HCT116 (cell line): ENCODE measurements around the gene ITIH6. TPM values are rescaled to one million over a fixed set of nuclear protein-coding genes. Genes with fewer than 3 reads are reported as not detected.

Source experiments
- ATAC-seq: fragments of 200-7000 bp; cut with Tn5 transposase; 2 replicates; pipeline ENCODE4 v1.9.1; 2020; ENCODE audit warnings: mild to moderate bottlenecking, moderate library complexity
- BruUV-seq: library from RNA; stranded (reverse); fragments of 400-500 nt; replicated peaks from 2 replicates; lab custom pipeline; 2021; lab: Mats Ljungman, UMichigan
- CTCF ChIA-PET: fragments of 300-600 bp; sonication (Branson Sonifier 250); formaldehyde crosslinking; loops from one replicate; lab custom pipeline; 2021; ENCODE audit warnings: antibody characterized with exemption; lab: Charles Lee
- POLR2A ChIA-PET: fragments of 300-600, 350-600 bp; sonication (Branson Sonifier 250); formaldehyde crosslinking; loops from one replicate; lab custom pipeline; 2021; ENCODE audit warnings: antibody characterized with exemption; lab: Charles Lee
- RAD21 ChIA-PET, 2 experiments: fragments of 300-600 bp; sonication (Branson Sonifier 250); formaldehyde crosslinking; loops; one replicate each; lab custom pipeline; 2023; ENCODE audit warnings: low total read pairs in 2 of 2; ENCODE audit not compliant: uncharacterized antibody in 2 of 2, unreplicated experiment in 2 of 2, low non-redundant PET in 1 of 2; lab: Charles Lee
- DNase-seq: peaks from one replicate; pipeline ENCODE4 v3.0.0-alpha.2; 2010; ENCODE audit warnings: low read depth, low spot score
- H2AFZ ChIP-seq: fragments of 200-600 bp; shearing (Covaris generic), sonication (generic); 2 replicates; pipeline ENCODE4 v1.6.1; 2017; ENCODE audit warnings: low read depth, mixed run types, mixed read lengths, antibody characterized with exemption, low read length; ENCODE audit not compliant: poor library complexity, severe bottlenecking
- H3K27ac ChIP-seq: 2 replicates; pipeline ENCODE4 v1.5.1; 2012; ENCODE audit warnings: low read depth, low read length
- H3K27me3 ChIP-seq: fragments of 200-600 bp; sonication (generic); 2 replicates; pipeline ENCODE4 v1.6.1; 2016; ENCODE audit warnings: mixed run types, low read length, mixed read lengths; ENCODE audit not compliant: insufficient read depth
- H3K36me3 ChIP-seq, 2 experiments: fragments of 200-500 bp in 1 of 2; fragments of 200-600 bp in 1 of 2; sonication (Bioruptor generic) in 1 of 2; sonication (generic) in 1 of 2; 2 replicates each; pipeline versions ENCODE4 v1.5.1 to v1.6.1; 2014 to 2016; ENCODE audit warnings: low read length in 2 of 2, inconsistent platforms in 1 of 2, mixed read lengths in 1 of 2, mixed run types in 1 of 2; ENCODE audit not compliant: insufficient read depth in 2 of 2, control insufficient read depth in 1 of 2
- H3K4me1 ChIP-seq, 2 experiments: fragments of 200-600 bp in 1 of 2; sonication (generic) in 1 of 2; 2 replicates each; pipeline versions ENCODE4 v1.5.1 to v1.6.1; 2012 to 2017; ENCODE audit warnings: low read length in 2 of 2, inconsistent platforms in 1 of 2, mild to moderate bottlenecking in 1 of 2, mixed read lengths in 1 of 2, mixed run types in 1 of 2, moderate library complexity in 1 of 2; ENCODE audit not compliant: insufficient read depth in 2 of 2, control insufficient read depth in 1 of 2
- H3K4me2 ChIP-seq: fragments of 200-600 bp; sonication (generic); 2 replicates; pipeline ENCODE4 v1.6.1; 2017; ENCODE audit warnings: mixed run types, low read length, mixed read lengths
- H3K4me3 ChIP-seq, 2 experiments: fragments of 200-600 bp in 1 of 2; sonication (generic) in 1 of 2; replicated peaks in 1 of 2; 2 replicates each; pipeline ENCODE4 v1.5.1; 2011 to 2016; ENCODE audit warnings: low read length in 2 of 2, control low read depth in 1 of 2, low read depth in 1 of 2, mild to moderate bottlenecking in 1 of 2, mixed read lengths in 1 of 2, mixed run types in 1 of 2
- H3K79me2 ChIP-seq: fragments of 200-600 bp; sonication (generic); 2 replicates; pipeline ENCODE4 v1.6.1; 2017; ENCODE audit warnings: mild to moderate bottlenecking, mixed run types, low read length, moderate library complexity, mixed read lengths; ENCODE audit not compliant: insufficient read depth
- H3K9ac ChIP-seq: fragments of 200-600 bp; sonication (generic); 2 replicates; pipeline ENCODE4 v1.6.1; 2016; ENCODE audit warnings: low read length, mixed read lengths
- H3K9me2 ChIP-seq: fragments of 200-600 bp; sonication (generic), shearing (Covaris generic); 2 replicates; pipeline ENCODE4 v1.6.1; 2017; ENCODE audit warnings: mixed run types, mild to moderate bottlenecking, moderate library complexity; ENCODE audit not compliant: insufficient read depth
- H3K9me3 ChIP-seq, 2 experiments: fragments of 200-500 bp in 1 of 2; fragments of 200-600 bp in 1 of 2; sonication (Bioruptor generic) in 1 of 2; sonication (generic) in 1 of 2; 2 replicates each; pipeline ENCODE4 v1.6.1; 2014 to 2017; ENCODE audit warnings: low read length in 2 of 2, mixed read lengths in 2 of 2, inconsistent platforms in 1 of 2, low read depth in 1 of 2, mild to moderate bottlenecking in 1 of 2, mixed run types in 1 of 2, moderate library complexity in 1 of 2; ENCODE audit not compliant: control insufficient read depth in 1 of 2, insufficient read depth in 1 of 2
- H4K20me1 ChIP-seq: fragments of 200-600 bp; sonication (generic), shearing (Covaris generic); 2 replicates; pipeline ENCODE4 v1.6.1; 2017; ENCODE audit warnings: mixed run types, mild to moderate bottlenecking, moderate library complexity; ENCODE audit not compliant: insufficient read depth
- CTCF ChIP-seq, 3 experiments: fragments of 200-600 bp in 1 of 3; sonication (generic) in 1 of 3; IDR thresholded peaks in 2 of 3; conservative IDR thresholded peaks in 1 of 3; 2 replicates each; pipeline ENCODE4 v1.5.1; 2012 to 2017; ENCODE audit warnings: low read depth in 2 of 3, low read length in 2 of 3, antibody characterized with exemption in 1 of 3, borderline replicate concordance in 1 of 3, control low read depth in 1 of 3, mild to moderate bottlenecking in 1 of 3, mixed read lengths in 1 of 3, mixed run types in 1 of 3, moderate library complexity in 1 of 3; ENCODE audit not compliant: insufficient read depth in 1 of 3
- ELF1 ChIP-seq: IDR thresholded peaks from 2 replicates; pipeline ENCODE4 v1.6.1; 2012; ENCODE audit warnings: low read depth, borderline replicate concordance
- JUND ChIP-seq: IDR thresholded peaks from 2 replicates; pipeline ENCODE4 v1.6.1; 2012
- MAX ChIP-seq: IDR thresholded peaks from 2 replicates; pipeline ENCODE4 v1.6.1; 2012
- POLR2A ChIP-seq: IDR thresholded peaks from 2 replicates; pipeline ENCODE4 v1.7.0; 2011; ENCODE audit warnings: borderline replicate concordance; ENCODE audit not compliant: insufficient read depth, insufficient read length; ENCODE audit errors: extremely low read depth
- RAD21 ChIP-seq: IDR thresholded peaks from 2 replicates; pipeline ENCODE4 v1.6.1; 2012; ENCODE audit warnings: low read depth, mild to moderate bottlenecking
- REST ChIP-seq: IDR thresholded peaks from 2 replicates; pipeline ENCODE4 v1.6.1; 2012; ENCODE audit warnings: low read depth
- SIN3A ChIP-seq: IDR thresholded peaks from 2 replicates; pipeline ENCODE4 v1.6.1; 2012; ENCODE audit warnings: low read depth
- SP1 ChIP-seq: IDR thresholded peaks from 2 replicates; pipeline ENCODE4 v1.6.1; 2012; ENCODE audit warnings: low read depth
- SRF ChIP-seq: IDR thresholded peaks from 2 replicates; pipeline ENCODE4 v1.6.1; 2012; ENCODE audit warnings: low read depth
- TCF7L2 ChIP-seq: IDR thresholded peaks from 2 replicates; pipeline ENCODE4 v1.7.0; 2011; ENCODE audit warnings: borderline replicate concordance, inconsistent platforms; ENCODE audit not compliant: insufficient read depth, insufficient read length; ENCODE audit errors: extremely low read depth
- ZBTB33 ChIP-seq: IDR thresholded peaks from 2 replicates; pipeline ENCODE4 v1.6.1; 2011; ENCODE audit warnings: mild to moderate bottlenecking, low read length, moderate library complexity; ENCODE audit not compliant: insufficient replicate concordance; ENCODE audit errors: extremely low read depth
- intact Hi-C: fragments of 100-400 bp; cut with micrococcal nuclease; formaldehyde crosslinking; loops from 2 replicates; pipeline ENCODE4 v1.10.0; 2022
- total RNA-seq: library from RNA; stranded (reverse); gene quantifications from one replicate; pipeline ENCODE4 v1.2.1, GENCODE V29; 2021; ENCODE audit not compliant: unreplicated experiment

The ITIH6 gene
- total RNA-seq, 1 experiment from 2014 or later = not detected

- H2AFZ ChIP-seq = no peak overlapping the region
- H3K9me3 ChIP-seq = no peaks in the 10 kb centered on the region
- DNase-seq = no peak
- ChIA-PET RAD21 (no interaction called here), POLR2A (no interaction called here), CTCF (no interaction called here)
- H3K27ac ChIP-seq = no peak overlapping the region
- no peaks in the 10 kb centered on the region for H3K9me2 ChIP-seq
- intact Hi-C loops = no loop called here
- no peaks in the 10 kb centered on the region for H3K36me3 ChIP-seq
- H3K4me3 ChIP-seq = no peak overlapping the region
- TF ChIP-seq SP1 = no peak
- no peak for TF ChIP-seq CTCF (IDR thresholded peaks at IDR 0.05 in 2 of 3, conservative IDR thresholded peaks at IDR 0.05 in 1 of 3; ENCODE audit: borderline replicate concordance in 1 of 3, insufficient read depth in 1 of 3, low read depth in 2 of 3, low read length in 2 of 3)
- no peak for TF ChIP-seq TCF7L2
- no peak for TF ChIP-seq REST
- no peak for TF ChIP-seq RAD21
- TF ChIP-seq ELF1 = no peak
- TF ChIP-seq ZBTB33 = no peak
- TF ChIP-seq JUND = no peak
- no peak for TF ChIP-seq MAX
- no peak for TF ChIP-seq POLR2A
- TF ChIP-seq SIN3A = no peak
- TF ChIP-seq SRF = no peak
- TF ChIP-seq, all 23 proteins: peak for 0
- Histone ChIP-seq H3K79me2 (no peaks in the 10 kb centered on the region), H3K9ac (no peak overlapping the region), H4K20me1 (no peaks in the 10 kb centered on the region), H3K4me1 (no peaks in the 10 kb centered on the region), H3K27me3 (no peaks in the 10 kb centered on the region), H3K4me2 (no peak overlapping the region)
- no TSS peak for BruUV-seq
- ATAC-seq = no peak
These were observed 20.9 kb downstream of the ITIH6 start for GRCh38 chrX:54776987-54777672.
